Gastroesophageal sphincter (tissue), 3 donors: ENCODE results near the gene LTBR.
"Not testable (repeated sequence)": the region's sequence is repeated elsewhere in the genome, so short reads cannot be mapped to it uniquely, and the experiment has no call there.

Source experiments
- EP300 ChIP-seq: sonication (generic); formaldehyde crosslinking; IDR thresholded peaks from one replicate; pipeline ENCODE4 v1.6.1; 2017; ENCODE audit warnings: antibody characterized with exemption, mild to moderate bottlenecking
- POLR2A ChIP-seq, 2 donors: fragments of 450-650 bp; IDR thresholded peaks; one replicate each; pipeline ENCODE4 v1.6.1; 2017; ENCODE audit warnings: antibody characterized with exemption in 2 of 2, mild to moderate bottlenecking in 2 of 2, moderate library complexity in 1 of 2
- TF ChIP-seq, protein P1 (sequence below), 4 experiments: fragments of 200-600 bp in 2 of 4; fragments of 450-650 bp in 2 of 4; sonication (generic) in 1 of 4; IDR thresholded peaks; one replicate each; pipeline ENCODE4 v1.5.1; 2017 to 2019; ENCODE audit warnings: antibody characterized with exemption in 4 of 4, mild to moderate bottlenecking in 2 of 4, moderate library complexity in 2 of 4

- TF ChIP-seq, protein P1, sequence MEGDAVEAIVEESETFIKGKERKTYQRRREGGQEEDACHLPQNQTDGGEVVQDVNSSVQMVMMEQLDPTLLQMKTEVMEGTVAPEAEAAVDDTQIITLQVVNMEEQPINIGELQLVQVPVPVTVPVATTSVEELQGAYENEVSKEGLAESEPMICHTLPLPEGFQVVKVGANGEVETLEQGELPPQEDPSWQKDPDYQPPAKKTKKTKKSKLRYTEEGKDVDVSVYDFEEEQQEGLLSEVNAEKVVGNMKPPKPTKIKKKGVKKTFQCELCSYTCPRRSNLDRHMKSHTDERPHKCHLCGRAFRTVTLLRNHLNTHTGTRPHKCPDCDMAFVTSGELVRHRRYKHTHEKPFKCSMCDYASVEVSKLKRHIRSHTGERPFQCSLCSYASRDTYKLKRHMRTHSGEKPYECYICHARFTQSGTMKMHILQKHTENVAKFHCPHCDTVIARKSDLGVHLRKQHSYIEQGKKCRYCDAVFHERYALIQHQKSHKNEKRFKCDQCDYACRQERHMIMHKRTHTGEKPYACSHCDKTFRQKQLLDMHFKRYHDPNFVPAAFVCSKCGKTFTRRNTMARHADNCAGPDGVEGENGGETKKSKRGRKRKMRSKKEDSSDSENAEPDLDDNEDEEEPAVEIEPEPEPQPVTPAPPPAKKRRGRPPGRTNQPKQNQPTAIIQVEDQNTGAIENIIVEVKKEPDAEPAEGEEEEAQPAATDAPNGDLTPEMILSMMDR (IDR thresholded peaks at IDR 0.05) = not testable (repeated sequence)
- TF ChIP-seq EP300; POLR2A (IDR thresholded peaks at IDR 0.05): not testable (repeated sequence)
Observed at GRCh38 chr12:6338536-6338935, 45.4 kb upstream of the LTBR start.
